Measurements from ENCODE around the gene PARD6B.

- TF ChIP-seq EZH2 (IDR thresholded peaks at IDR 0.05; ENCODE audit: borderline replicate concordance) = no peak
- TF ChIP-seq CTCF (IDR thresholded peaks at IDR 0.05; ENCODE audit: poor library complexity) = no peak
- no peak for TF ChIP-seq EZH2phosphoT487 (IDR thresholded peaks at IDR 0.05; ENCODE audit: low read depth, severe bottlenecking, unreplicated experiment)
These were observed 67.3 kb downstream of the PARD6B start for GRCh38 chr20:50798650-50799049.
